Left ventricle myocardium inferior (tissue), 1 donor: ENCODE data around the gene HDAC8. TPM values are rescaled to one million over a fixed set of nuclear protein-coding genes. Genes with fewer than 3 reads are reported as not detected.

Experiments used
- DNase-seq: peaks from one replicate; pipeline ENCODE4 v3.0.0-alpha.2; 2020
- H3K27ac ChIP-seq: fragments of 200-600 bp; replicated peaks from 2 replicates; pipeline ENCODE4 v1.8.0; 2021
- H3K27me3 ChIP-seq: fragments of 200-600 bp; 2 replicates; pipeline ENCODE4 v1.8.0; 2021; ENCODE audit warnings: low read depth
- H3K36me3 ChIP-seq: fragments of 200-600 bp; 2 replicates; pipeline ENCODE4 v1.8.0; 2021
- H3K4me1 ChIP-seq: fragments of 200-600 bp; 2 replicates; pipeline ENCODE4 v1.8.0; 2021
- H3K4me3 ChIP-seq: fragments of 200-600 bp; 2 replicates; pipeline ENCODE4 v1.8.0; 2021; ENCODE audit warnings: mild to moderate bottlenecking, moderate library complexity
- H3K9me3 ChIP-seq: fragments of 200-600 bp; replicated peaks from 2 replicates; pipeline ENCODE4 v1.8.0; 2021
- CTCF ChIP-seq: fragments of 200-600 bp; IDR thresholded peaks from 2 replicates; pipeline ENCODE4 v1.8.0; 2021; ENCODE audit warnings: antibody characterized with exemption, mild to moderate bottlenecking, borderline replicate concordance
- intact Hi-C: fragments of 100-400 bp; cut with micrococcal nuclease; formaldehyde crosslinking; loops from one replicate; pipeline ENCODE4 v1.11.0; 2022
- total RNA-seq: library from RNA; stranded (reverse); fragmentation: NEBNext Ultra II Directional; extraction: Animal tissue kit (Norgen Biotek cat#: 25700); gene quantifications from one replicate; pipeline ENCODE4 v1.2.1, GENCODE V29; 2021
- donor health status: DM: no; HTN: yes; CAD: no; lungs with severe emphysema.

Gene HDAC8
- total RNA-seq, 1 donor from 2014 or later, result 19.3 TPM

- TF ChIP-seq CTCF, result no peak
- peak overlapping the region; percentile 70 for H3K4me3 ChIP-seq
- DNase-seq, result no peak
- intact Hi-C loops, result no loop called here
- H3K4me1 ChIP-seq, result peaks cover 38% of the 10 kb centered on the region
- no peaks in the 10 kb centered on the region for H3K9me3 ChIP-seq
- H3K36me3 ChIP-seq, result no peaks in the 10 kb centered on the region
- H3K27me3 ChIP-seq, result peaks cover 28% of the 10 kb centered on the region
- no peak overlapping the region for H3K27ac ChIP-seq
Observed at GRCh38 chrX:72307646-72308051, 265.0 kb downstream of the HDAC8 start.

GRCh38 chrX:72306851-72307645, 265.6 kb downstream of the HDAC8 start:
- Histone ChIP-seq H3K27me3 (peaks cover 28% of the 10 kb centered on the region), H3K4me3 (peak overlapping the region; percentile 70), H3K9me3 (no peaks in the 10 kb centered on the region), H3K27ac (no peak overlapping the region), H3K4me1 (peaks cover 38% of the 10 kb centered on the region), H3K36me3 (no peaks in the 10 kb centered on the region)
- peak; percentile 46 for DNase-seq
- TF ChIP-seq CTCF, result no peak
- intact Hi-C loops, result no loop called here

GRCh38 chrX:72306085-72306801, 266.4 kb downstream of the HDAC8 start:
- no peak for DNase-seq
- no peak for TF ChIP-seq CTCF
- H3K27ac ChIP-seq, result no peak overlapping the region
- H3K36me3 ChIP-seq, result no peaks in the 10 kb centered on the region
- intact Hi-C loops, result no loop called here
- H3K4me3 ChIP-seq, result peak overlapping the region; percentile 70
- no peaks in the 10 kb centered on the region for H3K9me3 ChIP-seq
- peaks cover 38% of the 10 kb centered on the region for H3K4me1 ChIP-seq
- peaks cover 28% of the 10 kb centered on the region for H3K27me3 ChIP-seq

GRCh38 chrX:72305286-72306084, 267.2 kb downstream of the HDAC8 start, which contains the start of gene CITED1:
Gene CITED1, minus strand, starts transcription at chrX:72305914. Its CDS starts 3,045 bp downstream, at chrX:72302869.
- H3K4me1 ChIP-seq, result peaks cover 38% of the 10 kb centered on the region
- intact Hi-C loops, result no loop called here

More at GRCh38 chrX:72305286-72306084, 267.2 kb downstream of the HDAC8 start, which contains the start of gene CITED1:
- Histone ChIP-seq H3K27me3 (peaks cover 28% of the 10 kb centered on the region), H3K36me3 (no peaks in the 10 kb centered on the region), H3K9me3 (no peaks in the 10 kb centered on the region), H3K4me3 (peak within 1 kb of the TSS; percentile 70), H3K27ac (no peak within 1 kb of the TSS)
- no peak for TF ChIP-seq CTCF
- no peak for DNase-seq
